ENCODE data around the gene CLIC1. TPM values are rescaled to one million over a fixed set of nuclear protein-coding genes. Genes with fewer than 3 reads are reported as not detected.
A peak's percentile ranks its signal among the peaks of the same experiment; 100 is the strongest.

Gene CLIC1
- polyA plus RNA-seq, 1 donor (not counting 4 experiments of a cell fraction or from before 2014, with no cell fraction given): 832 TPM

DNA sequence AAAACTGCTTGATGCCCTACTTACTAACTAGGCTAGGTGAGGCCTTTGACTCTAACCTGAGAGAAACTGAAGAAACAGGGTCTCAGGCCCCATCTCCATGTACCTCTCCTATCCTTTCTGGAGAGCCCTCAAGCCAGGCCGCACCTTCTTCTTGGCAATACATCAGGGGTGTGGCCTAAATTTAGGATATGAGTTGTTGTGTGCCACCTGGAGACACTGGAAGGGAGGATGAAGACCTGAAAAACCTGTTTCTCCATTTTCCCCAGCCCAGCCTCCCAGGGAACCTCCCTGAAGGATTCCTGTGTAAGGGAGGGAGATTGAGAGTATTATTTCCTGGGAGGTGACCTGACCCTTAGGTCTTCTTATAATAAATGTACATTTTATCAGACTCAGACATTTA, 18.1 kb downstream of the CLIC1 start:
- Histone ChIP-seq H3K4me3 (ENCODE audit: control insufficient read depth in 2 of 3, extremely low read depth in 1 of 3, insufficient read depth in 2 of 3, low read depth in 1 of 3, low read length in 3 of 3) (peak overlapping the region in 1 of 3 experiments; percentile 49), H3K9me3 (ENCODE audit: control insufficient read depth, low read depth, low read length) (no peaks in the 10 kb centered on the region), H3K36me3 (ENCODE audit: control insufficient read depth in 2 of 2, extremely low read depth in 1 of 2, insufficient read depth in 2 of 2, low read length in 2 of 2) (peaks cover 0 to 4% of the 10 kb centered on the region in 2 experiments), H3K4me2 (ENCODE audit: control insufficient read depth, extremely low read depth, insufficient read depth, low read depth, low read length) (peak overlapping the region; percentile 77), H3K27me3 (ENCODE audit: control insufficient read depth, extremely low read depth, insufficient read depth, low read length) (no peaks in the 10 kb centered on the region), H3K27ac (ENCODE audit: control insufficient read depth, insufficient read depth, low read length) (peak overlapping the region; percentile 66), H3K79me2 (ENCODE audit: control insufficient read depth, insufficient read depth, low read length) (no peaks in the 10 kb centered on the region), H3K4me1 (ENCODE audit: control insufficient read depth, extremely low read depth, insufficient read depth, low read length) (peaks cover 31% of the 10 kb centered on the region), H4K20me1 (ENCODE audit: control insufficient read depth, extremely low read depth, insufficient read depth, low read length) (no peaks in the 10 kb centered on the region), H2AFZ (ENCODE audit: control insufficient read depth, low read length) (no peak overlapping the region), H3K9ac (ENCODE audit: control insufficient read depth, extremely low read depth, insufficient read depth, low read length) (no peak overlapping the region), H3K9me1 (ENCODE audit: control insufficient read depth, extremely low read depth, insufficient read depth, low read length) (peaks cover 5% of the 10 kb centered on the region)
- no peak for TF ChIP-seq EZH2 (IDR thresholded peaks at IDR 0.05; ENCODE audit: low read length)
- TF ChIP-seq, protein P1, sequence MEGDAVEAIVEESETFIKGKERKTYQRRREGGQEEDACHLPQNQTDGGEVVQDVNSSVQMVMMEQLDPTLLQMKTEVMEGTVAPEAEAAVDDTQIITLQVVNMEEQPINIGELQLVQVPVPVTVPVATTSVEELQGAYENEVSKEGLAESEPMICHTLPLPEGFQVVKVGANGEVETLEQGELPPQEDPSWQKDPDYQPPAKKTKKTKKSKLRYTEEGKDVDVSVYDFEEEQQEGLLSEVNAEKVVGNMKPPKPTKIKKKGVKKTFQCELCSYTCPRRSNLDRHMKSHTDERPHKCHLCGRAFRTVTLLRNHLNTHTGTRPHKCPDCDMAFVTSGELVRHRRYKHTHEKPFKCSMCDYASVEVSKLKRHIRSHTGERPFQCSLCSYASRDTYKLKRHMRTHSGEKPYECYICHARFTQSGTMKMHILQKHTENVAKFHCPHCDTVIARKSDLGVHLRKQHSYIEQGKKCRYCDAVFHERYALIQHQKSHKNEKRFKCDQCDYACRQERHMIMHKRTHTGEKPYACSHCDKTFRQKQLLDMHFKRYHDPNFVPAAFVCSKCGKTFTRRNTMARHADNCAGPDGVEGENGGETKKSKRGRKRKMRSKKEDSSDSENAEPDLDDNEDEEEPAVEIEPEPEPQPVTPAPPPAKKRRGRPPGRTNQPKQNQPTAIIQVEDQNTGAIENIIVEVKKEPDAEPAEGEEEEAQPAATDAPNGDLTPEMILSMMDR (optimal IDR thresholded peaks at IDR 0.05 in 1 of 3, IDR thresholded peaks at IDR 0.05 in 1 of 3, conservative IDR thresholded peaks at IDR 0.05 in 1 of 3; ENCODE audit: extremely low read depth in 1 of 3, insufficient read depth in 2 of 3, low read length in 3 of 3): no peak
- FAIRE-seq: peak; percentile 84
- no peak for DNase-seq (ENCODE audit: low read depth, low spot score)
- dilution Hi-C loops (cut with MboI; ENCODE audit: extremely low pct_ligation_motif_present, low sequenced_read_pairs): no loop called here

DNA sequence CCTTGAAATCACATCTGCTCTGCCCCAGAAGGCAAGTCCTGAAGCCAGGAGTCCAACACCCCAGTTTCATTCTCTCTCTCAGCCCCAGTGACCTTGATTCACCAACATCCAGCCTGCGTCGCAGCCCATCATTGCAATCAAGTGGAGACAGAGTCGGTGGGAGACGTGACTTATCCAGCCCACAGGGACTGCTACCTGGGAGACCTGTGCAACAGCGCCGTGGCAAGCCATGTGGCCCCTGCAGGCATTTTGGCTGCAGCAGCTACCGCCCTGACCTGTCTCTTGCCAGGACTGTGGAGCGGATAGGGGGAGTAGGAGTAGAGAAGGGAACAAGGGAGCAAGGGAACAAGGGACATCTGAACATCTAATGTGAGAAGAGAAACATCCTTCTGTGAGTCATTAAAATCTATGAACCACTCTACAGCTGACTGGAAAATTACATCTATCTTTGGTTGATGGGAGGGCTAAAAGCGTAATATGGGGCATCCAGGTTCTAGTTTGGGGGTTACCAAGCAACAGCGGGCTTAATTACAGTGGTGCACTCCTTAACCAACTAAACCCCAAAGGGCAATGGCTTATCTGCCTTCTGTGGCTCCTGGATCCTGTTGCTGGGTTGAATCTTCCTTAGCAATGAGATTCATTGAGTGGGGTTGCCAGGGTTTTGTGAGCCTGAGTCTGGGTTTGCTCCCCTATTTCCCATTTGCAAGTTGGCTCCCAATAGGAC, 18.7 kb downstream of the CLIC1 start:
- peak overlapping the region; percentile 77 for H3K4me2 ChIP-seq (ENCODE audit: control insufficient read depth, extremely low read depth, insufficient read depth, low read depth, low read length)
- dilution Hi-C loops (cut with MboI; ENCODE audit: extremely low pct_ligation_motif_present, low sequenced_read_pairs): no loop called here
- TF ChIP-seq, protein P1 (optimal IDR thresholded peaks at IDR 0.05 in 1 of 3, IDR thresholded peaks at IDR 0.05 in 1 of 3, conservative IDR thresholded peaks at IDR 0.05 in 1 of 3; ENCODE audit: extremely low read depth in 1 of 3, insufficient read depth in 2 of 3, low read length in 3 of 3): peak; percentile 34 to 67 (median 47)
- TF ChIP-seq EZH2 (IDR thresholded peaks at IDR 0.05; ENCODE audit: low read length): no peak
- H2AFZ ChIP-seq (ENCODE audit: control insufficient read depth, low read length): peak overlapping the region; percentile 60
- no peak overlapping the region for H3K9ac ChIP-seq (ENCODE audit: control insufficient read depth, extremely low read depth, insufficient read depth, low read length)
- H3K27me3 ChIP-seq (ENCODE audit: control insufficient read depth, extremely low read depth, insufficient read depth, low read length): no peaks in the 10 kb centered on the region
- H3K9me1 ChIP-seq (ENCODE audit: control insufficient read depth, extremely low read depth, insufficient read depth, low read length): peaks cover 5% of the 10 kb centered on the region
- no peaks in the 10 kb centered on the region for H3K9me3 ChIP-seq (ENCODE audit: control insufficient read depth, low read depth, low read length)
- DNase-seq (ENCODE audit: low read depth, low spot score): no peak
- H3K79me2 ChIP-seq (ENCODE audit: control insufficient read depth, insufficient read depth, low read length): no peaks in the 10 kb centered on the region
- peaks cover 32% of the 10 kb centered on the region for H3K4me1 ChIP-seq (ENCODE audit: control insufficient read depth, extremely low read depth, insufficient read depth, low read length)
- FAIRE-seq: no peak
- no peaks in the 10 kb centered on the region for H4K20me1 ChIP-seq (ENCODE audit: control insufficient read depth, extremely low read depth, insufficient read depth, low read length)
- peak overlapping the region in 1 of 3 experiments; percentile 15 for H3K4me3 ChIP-seq (ENCODE audit: control insufficient read depth in 2 of 3, extremely low read depth in 1 of 3, insufficient read depth in 2 of 3, low read depth in 1 of 3, low read length in 3 of 3)
- peak overlapping the region; percentile 41 for H3K27ac ChIP-seq (ENCODE audit: control insufficient read depth, insufficient read depth, low read length)
- H3K36me3 ChIP-seq (ENCODE audit: control insufficient read depth in 2 of 2, extremely low read depth in 1 of 2, insufficient read depth in 2 of 2, low read length in 2 of 2): peaks cover 0 to 4% of the 10 kb centered on the region in 2 experiments

Measured in keratinocyte (primary cell).